HT-29 (cell line): ENCODE measurements around the gene SYNPO2. TPM values are rescaled to one million over a fixed set of nuclear protein-coding genes. Genes with fewer than 3 reads are reported as not detected.
"Not testable (repeated sequence)": the region's sequence is repeated elsewhere in the genome, so short reads cannot be mapped to it uniquely, and the experiment has no call there.

ENCODE experiments used
- DNase-seq: peaks from one replicate; pipeline ENCODE4 v3.0.0-alpha.2; 2015; ENCODE audit warnings: low spot score
- total RNA-seq: library from RNA; depleted of rRNA; stranded (reverse); fragments of >200 nt; shearing (Covaris generic); gene quantifications from 2 replicates; pipeline ENCODE4 v1.2.3, GENCODE V29; 2014

SYNPO2 gene
- total RNA-seq, 1 experiment from 2014 or later = not detected

DNA sequence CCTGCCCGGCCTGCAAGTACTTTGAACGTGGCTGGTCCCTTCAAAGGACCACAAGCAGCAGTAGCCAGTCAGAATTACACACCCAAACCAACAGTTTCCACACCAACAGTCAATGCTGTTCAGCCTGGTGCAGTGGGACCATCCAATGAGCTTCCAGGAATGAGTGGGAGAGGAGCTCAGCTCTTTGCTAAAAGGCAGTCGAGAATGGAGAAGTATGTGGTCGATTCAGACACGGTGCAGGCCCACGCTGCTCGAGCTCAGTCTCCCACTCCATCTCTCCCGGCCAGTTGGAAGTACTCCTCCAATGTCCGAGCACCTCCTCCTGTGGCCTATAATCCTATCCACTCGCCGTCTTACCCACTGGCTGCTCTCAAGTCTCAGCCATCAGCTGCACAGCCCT, 142.6 kb downstream of the SYNPO2 start:
- DNase-seq = no peak

DNA sequence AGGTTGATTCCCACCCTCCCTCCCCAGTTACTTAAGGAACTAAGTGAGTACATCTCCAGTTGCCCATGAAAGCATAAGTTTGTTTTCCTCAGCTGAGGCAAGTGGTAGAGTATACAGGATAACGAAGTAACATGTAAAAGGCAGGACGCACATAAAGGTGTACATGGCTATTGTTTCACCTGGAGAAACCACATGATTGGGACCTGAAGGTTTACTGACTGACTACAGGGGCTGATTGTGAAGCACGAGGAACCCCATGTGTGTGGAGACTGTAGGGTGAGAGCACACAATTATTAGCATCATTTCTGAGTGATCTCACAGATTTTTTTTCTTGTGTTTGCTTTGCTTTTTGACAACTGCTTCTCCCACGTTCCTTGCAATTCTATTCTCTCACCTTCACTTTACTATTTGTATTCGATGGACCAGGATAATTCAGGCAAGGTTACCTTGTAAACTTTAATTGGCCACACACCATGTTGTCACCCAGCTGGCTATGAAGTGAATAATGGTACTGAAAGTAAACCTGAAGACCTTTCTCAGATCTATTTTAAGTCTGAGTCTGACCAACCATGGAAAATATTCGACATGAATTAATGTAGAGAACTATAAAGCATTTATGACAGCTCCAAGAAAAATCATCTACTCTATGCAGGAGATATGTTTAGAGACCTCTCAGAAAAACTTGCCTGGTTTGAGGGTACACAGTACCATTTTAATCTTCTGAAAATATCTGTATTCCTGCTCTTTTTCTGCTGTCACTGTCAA, 144.4 kb downstream of the SYNPO2 start:
- DNase-seq = no peak

DNA sequence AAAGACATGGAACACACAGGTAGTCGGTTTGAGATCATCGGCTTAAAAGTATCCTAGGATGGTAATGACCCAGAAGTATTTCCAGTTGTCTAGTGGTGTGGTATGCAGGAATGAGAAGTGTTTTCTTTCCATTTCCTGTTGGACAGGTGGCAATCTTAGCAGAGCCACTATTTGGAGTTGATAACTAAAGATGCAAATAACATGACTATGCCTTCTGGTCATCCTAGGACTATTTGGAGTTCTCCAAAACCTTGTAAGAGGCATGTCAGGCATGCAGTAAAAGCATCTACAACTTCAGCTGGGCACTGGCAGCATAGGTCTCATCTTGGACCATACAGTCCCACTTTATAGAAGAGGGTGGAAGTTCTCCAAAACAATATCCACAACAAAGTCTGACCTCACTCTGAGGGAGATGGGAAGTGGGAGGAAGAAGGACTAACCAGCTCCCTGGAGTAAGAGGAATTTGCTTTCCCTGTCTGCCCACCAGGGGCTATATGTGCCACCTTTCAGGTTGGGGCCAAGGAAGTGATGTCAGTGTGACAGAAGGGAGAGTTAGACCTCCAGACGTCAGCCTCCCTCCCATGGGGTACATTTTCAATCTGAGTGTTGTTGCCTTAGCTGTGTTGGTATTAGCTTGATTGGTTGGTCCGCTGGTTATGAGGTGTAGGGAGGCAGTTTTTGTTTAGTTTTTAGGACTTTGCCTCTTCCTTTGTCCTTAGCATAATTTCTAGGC, 145.8 kb downstream of the SYNPO2 start:
- no peak for DNase-seq

DNA sequence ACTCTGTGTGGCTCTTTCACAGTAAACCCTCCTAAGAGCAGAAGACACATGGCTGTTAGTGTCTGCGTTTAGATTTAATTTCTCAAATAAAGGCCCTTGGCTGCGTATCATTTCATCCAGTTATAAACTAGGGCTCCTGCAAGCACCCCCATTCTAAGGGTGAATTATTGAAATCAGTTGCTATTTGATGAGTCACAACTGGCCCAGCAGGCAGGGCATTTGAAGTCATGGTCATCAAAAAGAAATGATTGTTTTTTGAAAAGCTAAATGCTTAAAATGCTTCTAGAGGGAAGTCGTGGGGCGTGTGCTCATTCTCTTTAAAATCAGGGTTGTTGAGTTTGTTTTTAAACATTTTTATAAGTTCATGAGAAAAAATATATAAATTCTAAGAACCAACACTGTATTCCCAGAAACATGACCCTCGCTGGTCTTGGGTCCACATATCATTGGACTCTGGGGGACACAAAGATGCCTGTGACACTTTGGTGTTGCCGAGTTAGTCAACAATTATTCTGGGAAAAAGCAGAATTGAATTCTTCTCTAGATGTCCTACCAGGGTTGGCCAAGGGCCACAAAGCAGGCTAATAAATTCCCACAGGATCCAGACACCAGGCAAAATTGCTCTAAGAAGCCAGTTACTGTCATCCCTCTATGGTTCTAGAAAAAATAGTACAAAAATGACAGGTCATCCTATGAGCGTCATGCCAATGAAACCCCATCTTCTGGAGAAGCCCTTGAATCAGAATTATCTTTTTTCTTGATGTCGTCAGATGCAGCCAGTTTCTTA, 147.5 kb downstream of the SYNPO2 start:
- no peak for DNase-seq

DNA sequence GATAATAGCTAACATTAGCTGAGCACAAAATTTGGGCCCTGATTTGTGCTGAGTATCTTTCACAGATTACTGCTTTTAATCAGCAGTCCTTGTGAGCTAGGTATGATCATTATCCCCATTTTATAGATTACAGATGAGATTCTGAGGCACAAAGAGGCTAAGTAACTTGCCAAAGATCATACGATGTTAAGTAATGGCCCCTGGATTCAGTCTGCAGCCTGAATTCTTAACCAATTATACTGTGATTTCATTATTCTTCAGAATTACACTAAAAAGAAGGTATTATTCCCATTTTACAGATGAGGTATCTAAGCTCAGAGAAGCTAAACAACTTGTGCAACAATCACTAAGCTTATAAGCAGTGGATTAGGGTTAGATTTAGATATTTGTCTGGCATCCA, 149.1 kb downstream of the SYNPO2 start:
- no peak for DNase-seq

DNA sequence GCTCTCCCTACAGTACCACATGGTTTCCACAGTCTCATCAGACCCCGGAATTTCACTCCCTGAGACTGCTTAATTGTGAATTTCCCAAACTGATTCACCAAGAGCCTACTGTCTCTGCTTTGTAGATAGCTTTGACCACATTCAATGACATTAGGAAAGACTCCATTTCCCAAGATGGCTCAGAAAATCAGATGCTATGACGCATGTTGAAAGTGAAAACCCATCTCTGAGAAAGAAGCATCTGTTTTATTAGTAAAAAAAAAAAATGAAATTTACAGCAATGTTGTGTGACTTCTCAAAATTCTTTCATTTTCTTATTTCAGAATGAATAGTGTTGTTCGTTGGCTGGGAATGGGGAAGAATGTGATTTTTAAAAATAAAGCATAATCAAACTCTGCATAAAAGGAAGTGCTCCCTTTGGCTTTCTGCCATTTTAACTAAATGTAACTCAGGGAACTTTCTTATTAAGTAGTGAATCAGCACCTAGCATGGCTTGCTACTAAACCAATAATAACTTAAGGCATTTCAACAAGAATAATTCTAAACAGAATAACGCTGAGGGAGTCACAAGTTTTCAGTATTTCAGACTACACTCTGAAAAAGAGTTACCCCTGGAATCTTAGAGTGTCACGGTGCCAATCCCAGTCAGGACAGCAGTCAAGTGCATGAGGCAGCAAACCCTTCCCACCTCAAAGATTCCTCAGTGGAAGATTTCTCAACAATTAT, 149.6 kb downstream of the SYNPO2 start:
- no peak for DNase-seq

DNA sequence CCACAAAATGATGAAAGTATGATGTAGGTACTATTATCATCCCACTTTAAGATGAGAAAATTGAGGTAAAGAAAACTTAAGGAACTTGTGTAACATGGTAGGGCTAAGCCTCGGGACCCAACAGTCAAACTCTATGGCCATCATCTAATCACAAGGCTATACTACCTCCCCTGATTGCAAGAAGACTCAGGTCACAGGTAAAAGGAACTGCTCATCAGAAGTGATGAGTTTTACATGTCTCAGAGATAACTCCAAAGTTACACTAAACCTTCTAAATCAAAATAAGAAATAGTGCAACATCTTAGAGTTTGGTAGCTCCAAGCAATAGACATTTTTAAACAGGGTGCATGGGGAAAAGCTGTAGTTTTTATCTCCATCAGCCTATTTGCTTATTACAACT, 150.5 kb downstream of the SYNPO2 start:
- no peak for DNase-seq

DNA sequence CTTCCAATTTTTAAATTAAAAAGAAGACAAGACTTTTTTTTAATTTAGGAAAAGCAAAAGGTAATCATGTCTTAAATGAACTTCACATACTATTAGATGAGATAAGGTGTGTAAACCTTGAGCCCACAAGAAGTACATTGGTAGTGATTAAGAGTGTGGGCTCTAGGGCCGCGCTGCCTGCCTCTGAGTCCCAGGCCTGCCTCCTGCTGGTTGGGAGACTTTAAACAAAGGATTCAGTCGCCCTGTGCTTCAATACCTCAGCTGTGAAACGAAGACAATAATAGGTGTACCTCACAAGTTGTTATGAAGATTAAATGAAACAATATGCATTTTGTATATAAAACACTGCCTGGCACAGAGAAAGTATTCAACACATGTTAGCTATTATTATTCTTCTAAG, 151.1 kb downstream of the SYNPO2 start:
- DNase-seq = no peak

DNA sequence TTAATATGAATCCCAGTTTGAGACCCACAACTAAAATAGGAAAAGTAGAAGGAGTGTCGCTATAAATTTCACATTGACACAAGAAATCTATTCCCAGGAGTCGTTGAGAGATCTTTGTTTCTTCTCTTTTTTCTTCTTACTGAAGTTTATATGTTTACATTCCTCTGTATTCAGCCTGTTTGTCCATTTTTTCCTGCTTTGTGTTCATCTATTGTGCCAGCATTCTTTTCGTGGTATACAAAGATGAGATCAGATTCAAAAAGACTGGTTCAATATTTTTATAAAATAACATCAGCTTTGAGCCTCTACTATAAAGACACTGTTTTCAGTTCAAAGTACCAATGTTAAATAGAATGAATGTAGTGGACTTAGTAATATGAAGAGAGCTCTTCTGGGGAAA, 151.6 kb downstream of the SYNPO2 start:
- DNase-seq = no peak

DNA sequence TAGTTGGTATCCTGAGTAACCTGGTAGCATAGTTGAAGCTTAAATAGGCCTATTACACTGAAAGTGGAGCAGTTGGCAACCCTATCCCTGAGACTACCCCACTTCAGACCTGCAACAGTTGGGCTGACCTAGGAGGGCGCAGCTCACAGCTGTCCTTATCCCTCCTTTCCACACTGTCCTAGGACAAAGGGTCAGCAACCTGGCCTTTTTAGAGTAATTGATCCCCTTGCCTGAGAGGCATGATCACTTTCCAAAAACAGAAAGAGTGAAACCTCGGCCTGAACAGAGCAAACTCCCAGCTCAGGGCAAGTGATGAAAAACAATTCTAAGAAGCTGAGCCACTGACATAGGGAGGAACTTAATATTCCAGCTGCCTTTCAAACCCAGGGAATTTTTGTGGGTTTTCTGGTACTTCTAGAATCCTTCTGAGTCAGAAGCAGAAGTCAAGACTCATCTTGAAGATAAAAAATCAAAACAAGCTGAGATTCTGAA, 152.1 kb downstream of the SYNPO2 start:
- no peak for DNase-seq

DNA sequence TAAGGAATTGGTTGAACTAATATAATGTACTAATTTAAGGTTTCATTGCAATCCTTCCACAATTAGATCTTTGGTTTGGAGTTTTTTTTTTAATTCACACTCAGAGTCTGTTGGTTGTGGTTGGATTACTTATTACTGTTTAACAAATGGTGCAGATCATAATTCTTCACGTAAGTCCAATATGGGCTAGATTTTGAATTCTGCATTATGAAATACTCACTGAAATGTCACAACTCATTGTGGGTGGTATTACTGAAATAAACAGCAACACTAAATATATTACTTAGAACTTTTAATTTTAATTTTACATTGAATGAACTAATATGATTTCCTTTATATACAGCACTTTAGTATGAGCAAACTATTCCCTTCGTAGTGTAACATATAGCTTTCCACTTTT, 152.7 kb downstream of the SYNPO2 start:
- DNase-seq = no peak

DNA sequence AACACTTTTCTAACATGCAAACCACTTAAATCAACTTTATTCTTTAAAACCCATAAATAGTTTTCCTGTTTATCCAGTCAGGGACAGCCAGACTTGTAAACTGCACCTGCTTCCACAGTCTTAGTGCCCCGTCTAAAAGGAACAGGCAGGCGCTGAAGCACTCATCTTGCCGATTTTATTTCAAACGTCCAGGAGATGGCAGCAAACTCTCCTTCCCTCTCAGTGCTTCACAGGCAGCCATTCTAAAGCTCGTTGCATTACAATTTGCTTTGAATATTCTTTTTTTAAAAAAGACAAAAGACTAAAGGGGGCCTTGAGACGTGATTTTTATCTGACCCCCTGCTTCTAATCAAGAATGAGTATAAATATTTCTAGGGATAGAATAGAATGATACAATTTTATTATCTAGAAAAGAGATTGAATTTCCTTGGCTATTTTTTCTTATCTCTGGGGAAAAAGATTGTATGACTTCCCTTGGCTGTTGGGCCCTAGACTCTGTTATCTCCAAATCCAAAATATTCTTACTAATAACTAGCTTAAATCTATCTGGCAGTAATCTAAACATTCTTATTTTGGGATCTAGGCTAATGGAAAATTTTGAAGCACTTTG, 153.4 kb downstream of the SYNPO2 start:
- peak; percentile 91 for DNase-seq

DNA sequence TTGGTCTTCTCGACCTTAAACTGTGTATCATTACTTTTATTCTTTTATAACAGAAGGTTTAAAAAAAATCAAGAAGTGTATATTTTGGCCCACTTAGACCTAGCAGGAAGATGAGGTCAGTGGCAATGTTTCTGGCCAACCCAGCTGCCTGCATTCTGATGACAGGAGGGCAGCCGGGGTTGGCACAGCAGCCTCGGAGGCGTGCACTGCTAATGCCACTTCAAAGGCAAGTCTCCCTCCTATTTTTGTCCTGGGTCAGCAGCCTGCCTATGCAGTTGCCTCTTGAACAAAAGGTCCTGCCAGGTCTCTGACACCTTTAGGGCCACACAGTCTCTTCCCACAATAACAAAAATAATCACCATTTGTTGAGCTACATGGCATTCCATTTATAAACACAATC, 157.6 kb downstream of the SYNPO2 start:
- no peak for DNase-seq

DNA sequence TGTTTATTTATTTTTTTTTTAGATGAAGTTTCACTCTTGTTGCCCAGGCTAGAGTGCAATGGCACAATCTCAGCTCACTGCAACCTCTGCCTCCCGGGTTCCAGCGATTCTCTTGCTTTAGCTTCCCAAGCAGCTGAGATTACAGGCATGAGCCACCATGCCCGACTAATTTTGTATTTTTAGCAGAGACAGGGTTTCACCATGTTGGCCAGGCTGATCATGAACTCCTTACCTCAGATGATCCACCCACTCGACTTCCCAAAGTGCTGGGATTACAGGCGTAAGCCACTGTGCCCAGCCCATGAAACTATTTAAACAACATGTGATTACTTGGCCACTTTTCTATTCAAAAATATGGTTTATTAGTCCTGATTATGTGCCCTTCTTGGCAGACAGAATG, 158.4 kb downstream of the SYNPO2 start:
- not testable (repeated sequence) for DNase-seq

DNA sequence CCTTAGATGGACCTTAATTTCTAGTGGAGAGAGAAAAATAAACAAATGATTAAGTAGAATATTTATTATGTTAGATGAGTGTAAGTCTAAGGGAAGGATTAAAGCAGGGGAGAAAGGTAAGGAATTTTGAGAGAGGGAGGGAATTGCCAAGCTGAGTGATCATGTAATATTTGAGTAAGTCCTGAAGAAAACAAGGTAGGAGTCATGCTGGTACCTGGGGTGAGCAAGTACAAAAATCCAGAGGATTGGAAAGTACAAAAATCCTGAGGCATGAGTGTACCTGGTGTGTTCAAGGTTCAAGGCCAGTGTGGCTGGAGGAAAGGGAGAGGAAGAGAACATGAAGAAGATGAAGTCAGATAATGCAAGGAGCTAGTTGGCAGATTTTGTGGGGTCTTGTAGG, 159.8 kb downstream of the SYNPO2 start:
- no peak for DNase-seq

DNA sequence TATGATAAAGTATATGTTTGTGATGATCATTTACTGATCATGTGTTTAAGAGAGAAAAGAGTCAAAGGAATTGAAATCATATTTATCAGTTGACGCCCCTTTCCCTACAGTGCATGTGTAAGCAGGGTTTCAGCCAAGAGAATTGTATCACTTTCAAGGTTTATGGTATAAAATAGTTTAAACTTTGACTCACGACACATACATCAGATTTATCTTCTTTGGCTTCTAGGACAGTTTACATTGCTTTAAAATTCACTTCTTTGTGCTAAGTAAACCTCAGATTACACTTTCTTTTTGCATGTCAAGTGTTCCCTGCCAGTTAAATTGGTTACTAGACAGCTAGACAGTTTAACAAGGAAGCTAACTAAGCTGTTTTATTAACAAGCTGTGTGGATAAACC, 160.7 kb downstream of the SYNPO2 start:
- DNase-seq = no peak

DNA sequence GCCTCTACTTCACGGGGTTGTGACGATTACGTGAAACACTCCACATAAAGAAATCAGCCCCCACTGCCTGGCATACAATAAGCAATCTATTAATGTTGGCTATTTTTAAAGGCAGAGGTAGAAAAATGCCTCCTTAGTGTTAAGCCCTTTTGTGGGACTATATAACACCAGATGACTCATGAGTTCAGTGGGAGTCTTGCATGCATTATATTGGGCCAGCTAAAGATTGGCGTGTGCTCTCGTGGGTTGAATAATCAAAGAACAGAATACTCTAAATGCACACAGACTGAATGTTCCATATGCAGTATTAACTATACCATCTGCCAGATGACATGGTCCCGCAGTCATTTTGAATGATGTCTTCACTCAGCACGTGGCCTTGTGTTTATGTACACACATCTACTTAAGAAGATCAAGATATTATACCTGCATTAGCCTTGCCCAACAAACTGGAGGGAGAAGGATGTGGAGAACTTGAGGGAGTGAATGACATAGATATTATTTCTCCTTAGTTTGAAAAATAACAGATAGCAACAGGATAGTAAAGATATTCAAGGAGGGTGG, 162.0 kb downstream of the SYNPO2 start:
- no peak for DNase-seq

DNA sequence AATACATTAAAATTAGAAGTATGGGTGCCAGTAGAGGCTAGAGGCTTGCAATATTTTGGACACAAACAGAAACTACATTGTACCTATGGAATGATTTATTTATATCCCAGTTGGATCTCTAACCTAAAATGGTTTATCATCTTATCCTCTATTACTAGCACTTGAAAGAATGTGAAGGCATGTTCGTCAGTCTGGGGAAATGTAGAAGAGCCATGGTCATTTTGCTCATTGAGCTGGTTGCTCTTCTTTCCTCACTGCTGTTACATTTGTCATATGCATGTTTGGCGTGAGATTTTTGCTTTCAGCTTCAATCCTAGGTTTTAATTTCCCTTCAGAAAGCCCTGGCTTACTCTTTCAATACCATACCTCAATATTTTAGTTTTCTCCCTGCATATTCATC, 164.6 kb downstream of the SYNPO2 start:
- no peak for DNase-seq

DNA sequence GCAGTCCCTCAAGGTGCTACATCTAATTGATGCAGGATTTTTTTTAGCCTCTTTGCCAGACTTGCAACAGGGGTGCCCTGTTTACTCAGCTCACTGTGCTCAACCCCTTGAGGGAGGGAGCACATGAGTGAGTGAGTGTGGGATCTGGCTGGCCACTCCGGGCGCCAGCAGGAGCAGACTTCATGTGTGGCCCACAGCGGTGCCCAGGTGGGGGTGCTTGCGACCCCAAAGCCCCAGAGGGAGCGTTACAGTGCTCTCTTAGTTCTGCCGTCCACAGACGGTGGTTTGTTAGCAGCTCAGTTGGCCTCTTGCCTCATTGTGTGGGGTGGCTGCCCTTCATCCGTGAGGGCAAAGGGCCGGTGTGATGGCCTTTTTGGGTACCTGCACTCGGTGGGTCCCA, 165.3 kb downstream of the SYNPO2 start:
- no peak for DNase-seq

DNA sequence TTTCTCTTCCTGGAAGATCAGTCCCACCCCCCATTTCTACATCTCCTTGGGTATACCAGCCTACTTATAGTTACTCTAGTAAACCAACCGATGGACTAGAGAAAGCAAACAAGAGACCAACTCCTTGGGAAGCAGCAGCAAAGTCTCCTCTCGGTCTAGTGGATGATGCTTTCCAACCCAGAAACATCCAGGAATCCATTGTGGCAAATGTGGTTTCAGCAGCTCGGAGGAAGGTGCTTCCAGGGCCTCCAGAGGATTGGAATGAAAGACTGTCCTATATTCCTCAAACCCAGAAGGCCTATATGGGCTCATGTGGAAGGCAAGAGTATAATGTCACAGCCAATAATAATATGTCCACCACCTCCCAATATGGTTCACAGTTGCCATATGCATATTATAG, 168.8 kb downstream of the SYNPO2 start:
- DNase-seq = no peak

DNA sequence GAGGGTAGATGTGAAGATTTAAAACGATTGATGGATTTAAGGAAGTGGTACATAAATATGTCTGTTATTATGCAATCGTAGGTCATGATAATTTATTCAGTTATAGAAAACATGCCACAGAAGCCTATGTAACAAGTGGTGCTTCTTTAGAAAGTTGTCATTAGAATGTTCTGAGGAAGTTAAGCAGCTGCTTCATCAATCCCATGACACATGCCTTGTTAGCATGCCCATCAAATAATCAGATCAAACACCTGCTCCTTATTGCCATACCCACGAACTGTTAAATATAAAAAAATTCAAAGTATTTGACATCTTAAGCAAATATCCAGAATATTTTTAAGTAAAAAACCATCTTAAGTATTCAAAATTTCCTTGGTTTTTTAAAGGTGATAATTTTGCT, 170.6 kb downstream of the SYNPO2 start:
- no peak for DNase-seq
